Stimulated activated CD8-positive, alpha-beta memory T cell treated with anti-CD3 and anti-CD28 coated beads, Interleukin-4, amount 100 ng/mL, for 48 hours (primary cell): ENCODE results near the gene OPN1LW.
A peak's percentile ranks its signal among the peaks of the same experiment; 100 is the strongest.
"Not testable (repeated sequence)": the region's sequence is repeated elsewhere in the genome, so short reads cannot be mapped to it uniquely, and the experiment has no call there.

Experiments
- DNase-seq: peaks from one replicate; pipeline ENCODE4 v3.0.0-alpha.2; 2020

Gene OPN1LW

DNA sequence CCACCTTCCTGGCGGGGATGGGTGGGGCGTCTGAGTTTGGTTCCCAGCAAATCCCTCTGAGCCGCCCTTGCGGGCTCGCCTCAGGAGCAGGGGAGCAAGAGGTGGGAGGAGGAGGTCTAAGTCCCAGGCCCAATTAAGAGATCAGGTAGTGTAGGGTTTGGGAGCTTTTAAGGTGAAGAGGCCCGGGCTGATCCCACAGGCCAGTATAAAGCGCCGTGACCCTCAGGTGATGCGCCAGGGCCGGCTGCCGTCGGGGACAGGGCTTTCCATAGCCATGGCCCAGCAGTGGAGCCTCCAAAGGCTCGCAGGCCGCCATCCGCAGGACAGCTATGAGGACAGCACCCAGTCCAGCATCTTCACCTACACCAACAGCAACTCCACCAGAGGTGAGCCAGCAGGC, at the start of gene OPN1LW:
TSS of gene OPN1LW (plus strand) at position 234 of the 400 bp plus-strand sequence. CDS start at position 275, 41 bp downstream.
- DNase-seq = not testable (repeated sequence)

DNA sequence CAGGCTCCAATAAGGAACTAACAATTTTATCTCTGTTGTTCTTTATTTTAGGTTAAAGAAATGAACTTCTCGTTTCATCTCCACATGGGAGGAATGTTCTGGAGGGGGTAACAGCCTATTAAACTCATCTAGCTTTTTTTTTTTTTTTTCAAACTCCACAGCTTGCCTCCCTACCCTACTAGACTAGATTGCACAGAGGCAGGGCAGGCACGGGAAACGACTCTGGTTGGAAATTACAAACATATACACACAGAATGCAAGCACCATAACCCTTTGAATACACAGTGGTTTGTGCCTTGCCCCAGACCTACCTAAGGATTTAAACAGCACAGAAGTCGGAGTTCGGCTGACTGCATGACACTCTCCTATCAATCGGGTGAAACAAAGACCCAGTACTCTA, 49.2 kb upstream of the OPN1LW start:
- DNase-seq = no peak

DNA sequence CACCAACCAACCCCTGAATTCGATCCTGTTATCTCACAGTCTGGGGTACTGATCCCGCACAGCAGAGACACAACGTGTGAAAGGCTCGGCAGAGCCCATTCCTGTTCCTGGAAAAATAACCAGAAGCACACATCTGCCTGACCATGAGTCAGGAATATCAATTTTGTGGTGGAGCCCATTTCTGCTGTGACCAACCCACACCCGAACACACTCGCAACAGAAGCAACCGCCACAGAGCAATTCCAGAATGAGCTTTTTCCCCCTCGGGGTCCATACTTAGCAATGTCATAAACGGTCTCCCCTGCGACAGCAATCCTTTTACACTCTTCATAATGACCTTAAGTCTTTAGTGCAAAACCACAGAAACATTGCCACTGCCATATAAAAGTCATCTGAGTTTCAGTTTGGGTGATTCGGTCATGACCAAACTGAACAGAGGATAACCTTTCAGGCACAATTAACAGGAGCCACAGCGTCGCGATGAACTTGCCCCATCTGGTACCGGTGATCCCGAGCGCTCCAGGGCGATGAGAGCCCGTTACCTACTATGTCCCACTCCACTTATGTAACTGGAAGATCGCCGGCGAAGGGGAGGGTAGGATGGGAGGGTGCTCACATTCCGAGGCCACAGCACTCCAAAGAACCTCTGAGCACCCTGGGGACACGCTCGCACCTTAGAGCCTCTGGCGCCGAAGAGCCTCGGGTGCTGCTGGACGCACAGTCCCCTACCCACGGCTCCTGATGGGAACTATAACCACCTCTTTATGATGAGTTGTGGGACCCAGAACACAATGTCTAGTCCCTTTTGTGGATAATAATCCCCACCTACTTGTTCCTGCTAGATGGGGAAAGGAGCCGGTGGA, 47.7 kb upstream of the OPN1LW start:
- peak; percentile 32 for DNase-seq

DNA sequence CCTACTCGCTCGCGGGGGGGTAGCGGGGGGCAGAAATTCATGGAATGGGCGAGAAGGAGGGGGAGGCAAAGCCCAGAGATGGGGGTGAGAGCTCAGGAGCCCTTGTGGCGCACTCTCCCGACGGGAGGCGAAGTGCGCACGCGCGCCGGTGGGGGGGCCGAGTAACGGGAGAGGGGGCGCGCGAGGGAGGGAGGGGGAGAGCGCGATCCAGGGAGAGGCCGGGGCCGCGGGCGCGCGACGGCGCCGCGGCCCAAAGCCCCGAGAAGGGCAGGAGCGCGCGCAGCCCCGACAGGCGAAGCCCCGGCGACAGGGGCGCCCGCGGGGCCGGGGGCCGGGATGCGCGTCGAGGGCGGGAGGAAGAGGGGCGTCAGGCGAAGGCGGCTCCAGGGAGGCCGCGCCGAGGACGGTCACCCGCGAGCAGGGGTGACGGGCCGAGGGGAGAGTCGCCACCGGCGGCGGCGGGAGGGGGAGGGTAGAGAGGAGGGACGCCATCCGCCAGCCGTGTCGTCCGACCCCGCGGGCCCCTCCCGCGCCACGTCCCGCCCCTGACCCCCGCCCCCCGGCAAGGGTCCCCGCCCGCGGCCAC, 46.9 kb upstream of the OPN1LW start:
- peak; percentile 71 for DNase-seq

DNA sequence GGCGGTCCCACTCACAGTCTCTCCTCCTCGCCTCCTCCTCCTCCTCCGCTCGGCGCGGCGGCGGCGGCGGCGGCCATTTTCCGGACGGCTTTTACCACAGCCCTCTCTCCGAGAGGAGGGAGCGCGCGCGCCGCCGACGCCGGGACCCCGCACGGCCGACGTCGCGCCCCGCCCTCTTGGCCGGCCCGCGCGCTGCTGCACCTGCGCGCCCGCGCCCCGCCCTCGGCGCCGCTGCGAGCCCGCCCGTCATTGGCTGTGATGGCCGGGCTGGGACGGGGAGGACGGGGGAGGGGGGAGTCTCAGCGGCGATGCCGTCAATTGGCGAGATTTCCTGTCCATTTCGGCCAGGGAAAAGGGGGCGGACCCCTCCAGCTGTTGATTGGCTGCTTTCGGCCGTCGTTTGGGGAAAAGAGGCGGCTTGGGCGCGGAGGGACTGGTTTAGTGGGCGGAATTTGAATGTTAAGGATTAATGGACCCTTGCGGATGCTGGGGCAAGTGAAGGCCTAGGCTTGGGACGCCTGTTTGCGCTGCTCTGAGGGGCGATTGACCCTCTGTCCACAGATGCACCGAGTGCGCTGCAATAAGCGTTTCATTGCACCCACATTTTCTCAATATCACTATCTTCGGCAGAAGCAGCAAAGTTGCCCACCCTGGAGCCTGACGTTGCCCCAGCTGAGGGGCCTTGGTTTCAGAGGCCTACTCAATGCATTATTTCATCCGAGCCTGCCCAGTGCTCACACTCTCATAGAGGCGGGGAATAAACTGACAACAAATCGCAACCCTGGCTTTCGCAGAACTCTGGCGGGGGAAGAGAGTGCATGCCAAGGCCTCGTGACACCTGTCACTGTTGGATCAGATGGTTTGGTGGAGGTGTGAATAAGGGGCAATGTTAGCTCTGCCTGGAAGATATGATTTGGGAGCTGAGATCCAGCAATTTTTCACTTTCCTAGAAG, 46.2 kb upstream of the OPN1LW start, which contains the start of gene MECP2:
TSS of gene MECP2 (minus strand) at position 129 of the 953 bp plus-strand sequence.
- peak; percentile 88 for DNase-seq

DNA sequence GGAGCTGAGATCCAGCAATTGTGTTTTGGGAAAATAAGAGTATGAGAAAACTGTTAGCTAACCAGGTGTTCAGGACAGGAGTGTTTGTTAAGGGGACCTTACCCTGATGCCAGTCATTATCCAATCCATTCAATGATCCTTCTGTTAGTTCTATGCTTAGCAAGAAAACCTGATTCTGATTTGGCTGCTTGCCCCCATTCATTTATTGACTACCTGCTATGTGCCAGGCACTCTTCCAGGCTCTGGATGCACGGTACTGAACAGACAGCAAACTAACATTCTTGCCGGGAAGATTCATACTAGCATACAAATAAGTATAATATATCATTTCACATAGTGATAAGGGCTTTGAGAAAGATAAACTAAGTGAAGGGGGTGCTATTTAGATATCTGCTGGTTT, 45.5 kb upstream of the OPN1LW start:
- no peak for DNase-seq

DNA sequence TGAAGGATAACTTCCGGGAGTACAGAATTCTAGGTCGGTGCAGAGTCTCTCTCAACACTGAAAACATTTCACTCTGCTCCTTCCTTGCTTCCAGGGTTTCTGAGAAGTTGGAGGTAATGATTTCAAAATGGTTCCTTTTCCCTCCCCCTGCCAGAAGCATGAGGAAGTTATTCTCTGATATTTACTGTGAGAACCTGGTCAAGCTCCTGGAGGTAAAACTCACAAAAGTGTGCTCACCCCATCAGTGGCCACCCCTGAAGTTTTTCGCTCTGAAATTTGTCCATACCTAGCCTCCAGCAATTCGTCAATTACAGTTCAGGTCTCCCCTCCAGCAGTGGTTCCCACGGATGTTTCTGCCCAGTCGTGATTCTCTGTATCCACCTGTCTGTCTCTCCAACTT, 30.3 kb upstream of the OPN1LW start:
- DNase-seq = no peak

DNA sequence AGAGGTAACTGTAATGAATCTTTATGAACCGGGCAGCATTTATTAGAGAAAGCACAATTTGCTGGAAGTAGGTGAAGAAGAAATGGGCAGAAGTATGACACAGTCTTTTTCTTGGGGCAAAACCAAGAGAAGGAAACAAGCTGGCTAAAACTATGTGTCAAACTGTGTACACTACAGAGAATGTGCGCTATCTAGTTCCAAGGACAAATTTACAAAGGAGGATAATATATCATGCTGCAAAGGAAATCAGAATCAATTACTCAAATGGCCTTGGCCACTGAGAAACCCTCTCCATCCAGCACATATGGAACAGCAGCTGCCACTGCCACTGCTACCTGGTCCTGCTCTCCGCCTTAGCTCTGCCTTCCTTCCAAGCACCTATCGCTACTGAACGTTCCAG, 29.4 kb upstream of the OPN1LW start:
- DNase-seq = no peak

DNA sequence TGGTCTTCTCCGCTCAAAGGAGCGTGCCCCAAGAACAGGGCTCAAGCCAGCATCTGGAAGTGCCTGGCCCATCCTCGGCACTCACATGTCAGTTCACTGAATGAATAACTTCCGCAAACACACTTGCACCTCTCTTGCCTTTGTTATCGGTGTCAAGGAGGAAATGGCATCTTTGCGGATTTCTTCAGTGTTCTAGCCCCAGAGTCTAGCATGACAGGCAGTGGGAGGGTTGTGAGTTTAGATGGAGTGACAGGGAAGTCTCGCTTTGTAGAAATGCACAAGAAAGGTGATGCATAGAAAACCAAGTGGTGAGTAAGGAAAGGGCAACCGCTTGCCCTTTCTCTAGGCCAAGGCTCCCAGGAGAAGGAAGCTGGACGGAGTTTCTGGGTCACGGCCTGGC, 29.0 kb upstream of the OPN1LW start:
- DNase-seq = no peak

DNA sequence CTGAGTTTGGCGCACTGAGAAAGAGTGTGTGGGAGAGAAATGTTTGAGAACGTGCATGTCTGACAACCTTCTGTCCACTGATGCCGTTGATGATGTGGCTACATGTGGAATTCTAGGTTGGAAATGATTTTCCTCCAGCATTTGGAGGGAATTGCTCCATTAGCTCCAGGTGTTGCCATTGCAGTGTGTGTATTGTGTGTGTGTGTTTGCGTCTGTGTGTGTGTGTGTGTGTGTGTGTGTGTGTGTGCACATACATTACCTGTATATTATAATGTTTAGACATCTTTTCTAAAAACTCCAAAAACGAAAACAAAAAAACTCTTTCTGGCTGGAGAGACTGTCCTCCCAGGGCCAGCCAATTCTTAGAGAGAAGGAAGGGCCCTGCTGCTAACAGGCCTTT, 28.3 kb upstream of the OPN1LW start:
- no peak for DNase-seq

DNA sequence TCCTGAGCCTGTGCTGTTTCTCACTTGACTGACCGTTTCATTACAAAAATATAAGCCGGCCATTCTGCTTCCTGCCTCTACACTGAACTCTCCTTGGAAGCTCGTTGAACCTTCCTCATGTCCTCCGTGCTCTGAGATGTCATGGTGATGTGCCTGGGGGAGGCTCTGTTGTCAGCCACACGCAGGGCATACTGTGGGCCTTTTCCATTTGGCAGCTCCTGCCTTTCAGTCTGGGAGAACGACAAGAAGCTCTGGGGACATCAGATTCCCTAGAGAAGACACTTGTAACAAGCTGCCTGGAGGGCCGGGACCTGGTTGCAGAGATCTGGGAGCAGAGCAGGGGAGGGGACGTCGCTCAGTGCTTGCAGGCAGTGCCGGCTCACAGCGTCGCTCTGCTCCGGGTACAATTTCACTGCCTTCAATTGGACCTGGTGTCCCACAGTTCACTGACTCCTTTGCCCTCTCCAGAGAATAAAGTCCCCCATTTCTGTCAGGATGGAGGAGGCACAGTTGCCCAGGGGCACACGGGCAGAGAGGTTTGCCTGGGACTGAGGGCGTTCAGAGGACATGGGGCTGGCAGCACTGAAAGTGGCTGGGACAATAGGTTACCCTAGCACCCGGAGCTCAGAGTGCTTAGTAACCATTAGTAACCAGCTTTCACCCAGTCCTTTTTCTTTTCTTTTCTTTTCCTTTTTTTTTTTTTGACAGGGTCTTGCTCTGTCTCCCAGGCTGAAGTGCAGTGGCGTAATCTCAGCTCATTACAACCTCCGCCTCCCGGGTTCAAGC, 27.4 kb upstream of the OPN1LW start:
- no peak for DNase-seq

DNA sequence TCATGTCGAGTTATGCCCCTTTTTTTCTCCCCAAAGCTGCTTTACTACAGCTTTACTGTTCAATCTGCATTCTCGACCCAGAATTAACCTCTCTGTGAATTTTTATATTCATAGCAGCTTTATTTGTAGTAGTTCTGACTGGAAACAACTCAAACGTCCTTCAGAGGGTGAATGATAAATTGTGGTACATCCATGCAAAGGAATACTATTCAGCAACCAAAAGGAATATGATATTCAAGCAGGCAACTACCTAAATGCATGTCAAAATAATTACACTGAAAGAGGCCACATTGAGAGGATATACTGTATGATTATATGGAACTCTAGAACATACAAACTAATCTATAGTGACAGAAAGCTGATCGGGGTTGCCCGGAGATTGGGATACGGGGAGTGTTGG, 26.5 kb upstream of the OPN1LW start:
- DNase-seq = no peak

DNA sequence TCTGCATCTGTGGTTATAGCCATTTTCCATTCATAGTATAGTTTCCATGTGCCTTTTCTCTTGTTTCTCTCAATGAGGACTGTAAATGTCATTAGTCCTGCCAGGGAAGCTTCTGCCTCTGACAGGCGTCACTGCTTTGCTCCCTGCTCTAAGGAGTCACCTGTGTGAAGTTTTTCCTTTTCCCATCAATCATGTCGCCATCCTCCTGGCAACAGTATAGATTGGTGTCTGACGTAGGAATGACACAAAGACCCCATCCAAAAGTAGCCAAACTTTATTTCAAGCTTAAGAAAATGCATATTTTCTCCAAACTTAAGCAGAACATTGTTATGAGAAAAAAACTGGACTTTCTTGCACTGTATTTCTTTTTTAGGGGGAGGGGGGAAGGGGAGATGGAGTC, 23.5 kb upstream of the OPN1LW start:
- DNase-seq = no peak

DNA sequence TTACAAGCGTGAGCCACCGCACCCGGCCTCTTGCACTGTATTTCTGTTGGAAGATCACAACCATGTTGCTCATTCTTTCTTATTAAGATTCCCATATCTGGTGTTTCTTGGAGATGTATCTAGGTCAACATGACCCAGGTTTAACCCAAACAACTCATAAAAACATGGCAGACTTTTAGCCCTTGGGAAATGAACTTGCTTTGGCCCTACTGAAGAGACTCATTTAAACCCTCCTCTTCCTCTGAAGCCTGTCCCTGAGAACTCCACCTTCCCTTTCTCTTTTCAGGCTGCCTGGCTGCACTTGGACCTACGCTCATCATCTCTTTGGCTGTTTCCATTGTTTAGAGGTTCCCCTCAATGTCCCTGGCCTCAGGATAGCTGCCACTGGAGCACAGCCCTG, 22.8 kb upstream of the OPN1LW start:
- no peak for DNase-seq

DNA sequence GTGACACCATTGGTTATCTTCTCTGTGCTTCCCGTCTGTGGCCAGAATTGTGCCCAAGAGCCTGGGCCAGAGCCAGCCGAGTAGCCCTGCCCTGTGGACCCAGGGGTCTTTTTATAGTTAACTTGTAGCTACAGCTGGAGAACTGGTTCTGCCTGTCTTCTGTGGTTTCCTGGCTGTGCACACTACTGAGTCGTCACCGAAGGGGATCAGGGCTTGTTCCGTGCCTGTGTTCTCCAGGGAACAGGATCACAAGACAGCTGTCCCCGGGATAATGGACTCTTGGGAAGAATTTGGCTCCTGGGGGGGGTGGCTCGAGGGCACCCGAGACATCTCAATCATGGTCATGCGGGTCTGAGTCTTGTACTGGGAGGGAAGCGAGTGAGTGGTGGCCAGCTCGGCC, 22.1 kb upstream of the OPN1LW start:
- DNase-seq = no peak

DNA sequence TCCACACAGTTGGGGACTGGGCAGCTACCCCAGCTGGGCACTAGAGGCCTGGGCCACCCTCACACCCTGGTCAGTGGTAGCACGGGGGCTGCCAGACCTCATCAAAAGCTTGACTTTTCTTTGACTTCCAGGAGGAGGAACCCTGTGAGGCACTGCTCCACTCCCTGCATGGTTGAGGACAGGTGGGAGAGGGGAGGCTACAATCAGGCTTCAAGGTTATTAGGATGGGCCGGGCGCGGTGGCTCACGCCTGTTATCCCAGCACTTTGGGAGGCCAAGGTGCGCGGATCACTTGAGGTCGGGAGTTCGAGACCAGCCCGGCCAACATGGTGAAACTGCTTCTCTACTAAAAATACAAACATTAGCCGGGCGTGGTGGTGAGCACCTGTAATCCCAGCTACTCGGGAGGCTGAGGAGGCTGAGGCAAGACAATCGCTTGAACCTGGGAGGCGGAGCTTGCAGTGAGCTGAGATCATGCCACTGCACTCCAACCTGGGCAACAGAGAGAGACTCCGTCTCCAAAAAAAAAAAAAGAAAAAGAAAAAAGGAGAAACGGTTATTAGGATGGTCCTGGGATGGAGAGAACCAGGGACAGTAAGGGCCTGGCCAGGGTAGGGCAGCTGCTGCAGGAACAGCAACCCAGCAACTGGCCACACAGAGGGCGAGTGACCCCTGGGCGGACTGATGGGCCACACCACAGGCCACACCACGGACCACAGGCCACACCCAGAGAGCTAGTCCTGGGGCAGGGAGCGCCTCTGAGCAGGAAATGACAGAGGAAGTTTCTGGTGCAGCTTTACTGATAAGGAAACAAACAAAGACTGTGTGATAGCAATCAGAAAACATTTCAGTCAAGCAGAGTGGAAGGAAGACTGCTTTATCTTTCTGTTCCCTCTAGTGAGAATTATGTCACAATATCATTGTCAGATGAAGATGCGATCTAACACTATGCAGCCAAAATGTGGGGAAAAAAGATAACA, 20.5 kb upstream of the OPN1LW start:
- DNase-seq = peak; percentile 41

DNA sequence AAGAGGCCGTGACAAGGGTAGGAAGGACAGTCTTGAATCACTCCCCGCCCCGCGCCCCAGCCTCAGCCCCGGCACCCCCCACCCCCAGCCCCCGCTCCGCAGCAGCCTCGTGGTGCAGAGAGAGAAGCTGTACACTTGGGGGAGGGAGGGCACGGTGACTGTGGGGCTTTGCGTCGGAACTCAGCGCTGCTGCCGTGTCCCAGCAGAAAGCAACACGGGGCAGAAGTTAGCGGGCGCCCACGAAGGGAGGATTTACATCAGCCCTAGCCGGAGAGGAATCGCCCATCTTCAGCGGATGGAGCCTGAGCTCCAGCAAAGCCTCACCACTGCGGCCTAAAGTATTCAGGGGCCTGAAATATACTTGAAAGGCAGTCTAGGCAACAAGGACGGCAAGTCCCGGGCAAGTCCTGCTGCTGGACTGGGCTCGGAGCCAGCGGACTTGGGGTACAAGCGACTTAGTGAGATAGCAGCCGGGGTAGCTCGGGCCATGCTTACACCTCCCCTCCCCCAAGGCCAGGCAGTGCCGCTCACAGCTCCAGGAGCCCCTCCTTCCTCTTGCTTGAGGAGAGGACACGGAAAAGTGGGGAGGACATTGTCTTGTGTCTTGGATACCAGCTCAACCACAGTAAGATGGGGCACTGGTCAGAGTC, 18.5 kb upstream of the OPN1LW start:
- no peak for DNase-seq

DNA sequence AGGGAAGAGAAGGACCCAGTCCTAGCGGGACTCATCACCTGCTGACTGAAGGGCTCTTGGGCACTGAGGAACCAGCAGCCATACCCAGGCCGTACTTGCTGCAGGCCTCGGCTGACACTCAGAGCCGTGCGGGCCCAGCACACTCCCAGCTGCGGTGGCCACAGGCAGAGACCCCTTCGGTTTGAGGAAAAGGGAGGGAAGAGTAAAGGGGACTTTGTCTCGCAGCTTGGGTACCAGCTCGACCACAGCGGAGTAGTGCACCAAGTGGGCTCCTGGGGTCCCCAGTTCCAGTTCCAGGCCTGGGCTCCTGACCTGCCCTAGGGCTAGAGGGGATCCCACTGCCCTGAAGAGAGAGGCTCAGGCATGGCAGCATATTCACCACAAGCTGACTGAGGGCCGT, 17.9 kb upstream of the OPN1LW start:
- no peak for DNase-seq

DNA sequence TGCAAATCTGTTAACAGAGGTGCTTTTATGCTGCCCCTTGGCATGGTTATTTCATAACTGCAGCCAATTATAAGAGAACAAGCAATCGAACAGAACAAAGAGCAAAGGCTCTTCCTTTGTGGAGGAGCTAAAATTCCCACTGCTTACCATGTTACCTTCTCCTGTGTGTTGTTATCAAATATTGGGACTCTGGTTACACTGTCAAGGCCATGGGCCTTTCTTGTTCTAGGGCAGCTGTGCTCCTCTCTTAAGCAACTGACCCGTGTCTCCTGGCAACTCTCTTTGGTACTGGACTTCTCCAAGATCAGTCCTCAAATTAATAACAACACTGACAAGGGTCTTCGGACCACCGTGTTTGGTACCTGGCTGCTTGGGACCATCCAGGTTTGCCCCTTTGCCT, 12.1 kb upstream of the OPN1LW start:
- no peak for DNase-seq

DNA sequence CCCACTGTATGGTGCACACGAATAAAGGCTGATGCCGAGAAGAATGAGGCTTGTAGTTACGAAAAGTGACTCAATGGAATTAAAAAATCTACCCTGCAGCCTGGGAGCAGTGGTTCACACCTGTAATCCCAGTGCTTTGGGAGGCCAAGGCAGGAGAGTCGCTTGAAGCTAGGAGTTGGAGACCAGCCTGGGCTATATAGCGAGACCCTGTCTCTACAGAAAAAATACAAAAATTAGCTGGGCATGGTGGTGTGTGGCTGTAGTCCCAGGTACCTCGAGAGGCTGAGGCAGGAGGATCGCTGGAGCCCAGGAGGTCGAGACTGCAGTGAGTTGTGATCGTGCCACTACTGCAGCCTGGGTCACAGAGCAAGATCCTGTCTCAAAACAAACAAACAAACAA, 11.7 kb upstream of the OPN1LW start:
- no peak for DNase-seq
